Mucosa of gallbladder (tissue), 1 donor: ENCODE measurements around the gene RAB38. TPM values are rescaled to one million over a fixed set of nuclear protein-coding genes. Genes with fewer than 3 reads are reported as not detected.

ENCODE experiments used
- DNase-seq: peaks from one replicate; pipeline ENCODE4 v3.0.0-alpha.2; 2020; ENCODE audit warnings: low spot score
- total RNA-seq: library from RNA; stranded (reverse); gene quantifications from one replicate; pipeline ENCODE4 v1.2.1, GENCODE V29; 2021
- donor health status: DM: no; HTN: no; CAD: no.

Gene RAB38
- total RNA-seq, 1 donor from 2014 or later, result 5.9 TPM

DNA sequence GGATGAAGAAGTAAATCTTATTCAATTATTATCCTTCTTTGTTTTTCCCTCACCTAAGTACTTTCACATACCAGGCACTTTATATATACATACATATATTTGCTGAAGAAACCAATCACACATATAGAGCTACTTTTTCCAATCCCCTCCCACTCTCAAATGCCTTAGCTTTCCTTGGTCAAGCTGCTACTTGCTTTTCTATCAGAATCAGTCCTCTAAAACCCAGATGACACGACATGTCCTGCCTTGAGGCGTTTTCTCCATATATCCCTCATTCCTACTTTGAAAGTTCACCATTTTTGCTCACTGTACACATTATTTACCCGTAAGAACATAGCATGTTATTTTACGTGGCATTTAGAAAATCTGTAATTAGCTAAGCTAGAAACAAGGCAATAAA lies 5.4 kb downstream of the RAB38 start:
- DNase-seq, result no peak

DNA sequence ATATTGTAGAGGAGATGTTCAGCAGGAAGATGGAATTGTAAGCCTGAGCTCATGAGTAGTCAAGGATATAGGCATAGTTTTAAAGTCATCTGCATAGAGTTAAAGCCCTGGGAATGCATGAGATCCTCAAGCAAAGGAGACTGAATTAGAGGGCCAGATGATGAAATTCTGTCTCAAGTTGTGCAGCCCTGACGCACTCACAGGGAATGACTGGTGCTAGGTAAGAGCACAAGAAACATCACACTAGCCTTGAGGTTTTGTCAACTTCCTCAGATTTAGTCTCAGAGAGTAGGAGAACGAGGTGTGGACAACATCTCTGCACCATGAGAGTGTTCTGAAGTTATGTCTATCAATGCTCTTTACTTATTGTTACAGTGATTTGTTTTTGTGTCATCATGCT lies 5.8 kb downstream of the RAB38 start:
- DNase-seq, result no peak

DNA sequence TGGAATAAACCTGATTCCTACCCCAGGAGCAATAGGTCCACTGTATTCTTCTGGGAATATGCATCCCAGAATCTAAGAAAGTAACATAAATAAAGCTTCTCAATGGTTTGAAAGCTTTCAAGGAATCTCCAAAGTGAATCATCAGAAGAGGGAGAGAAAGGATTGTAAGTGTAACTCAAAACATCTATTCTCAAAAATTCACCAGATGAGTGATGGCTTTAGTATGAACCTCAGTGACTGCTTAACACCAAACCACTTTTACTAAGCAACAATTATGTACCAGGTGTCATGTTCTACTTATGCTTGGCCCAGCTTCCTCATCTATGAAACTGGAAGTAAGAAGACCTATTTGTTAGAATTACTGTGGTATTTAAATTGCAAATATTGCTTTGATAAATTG lies 7.4 kb downstream of the RAB38 start:
- DNase-seq, result no peak

DNA sequence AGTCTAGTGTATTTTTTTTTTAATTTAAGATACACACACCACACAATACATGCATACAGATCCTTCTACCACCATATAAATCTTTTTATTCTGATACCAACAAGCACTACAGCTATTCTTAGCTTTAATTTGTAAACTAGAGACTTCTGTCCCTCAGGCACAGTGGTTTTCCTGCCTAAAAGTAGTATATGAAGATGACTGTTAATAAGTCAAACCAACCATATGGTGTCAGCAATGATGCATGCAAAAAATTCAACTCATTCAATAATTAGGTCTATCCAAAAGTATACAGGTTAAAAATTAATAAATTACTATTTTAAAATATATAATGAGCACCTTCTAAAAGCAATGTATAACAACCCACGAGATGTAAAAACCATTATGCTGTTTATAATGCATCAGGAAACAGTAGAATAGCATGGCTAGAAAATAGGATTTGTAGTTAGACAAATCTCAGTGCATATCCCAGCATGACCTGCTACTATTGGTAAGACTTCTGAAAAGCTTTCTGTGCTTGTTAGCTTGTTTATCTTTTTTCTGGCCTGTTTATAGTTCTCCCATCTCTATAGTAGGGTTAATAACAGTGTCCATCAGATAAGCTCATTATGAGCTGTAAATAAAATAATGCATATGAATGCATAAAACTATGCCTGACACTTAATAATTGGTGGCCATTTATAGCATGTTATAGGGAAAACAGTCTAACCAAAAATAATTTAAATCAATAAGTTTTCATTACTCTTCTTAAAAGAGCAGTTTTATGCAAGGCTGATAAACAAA lies 10.2 kb downstream of the RAB38 start:
- no peak for DNase-seq

DNA sequence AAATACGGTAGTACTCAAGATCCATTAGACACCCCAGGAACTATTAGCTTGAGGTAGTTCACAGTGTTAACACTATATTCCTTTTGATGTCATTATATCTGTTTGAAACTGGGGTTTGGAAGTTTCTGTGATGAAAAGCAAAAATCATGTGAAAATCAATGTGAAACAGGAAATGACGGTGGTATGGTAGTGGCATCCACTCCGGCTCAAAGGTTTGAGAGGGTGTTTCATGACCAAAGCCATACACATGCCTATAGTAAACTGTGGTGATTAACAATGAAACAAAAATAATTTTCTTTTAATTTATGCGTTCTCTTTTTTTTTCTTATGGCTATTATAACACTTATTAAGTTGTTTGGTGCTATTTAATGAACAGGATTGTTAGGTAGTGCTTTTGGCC lies 10.9 kb downstream of the RAB38 start:
- DNase-seq, result no peak

DNA sequence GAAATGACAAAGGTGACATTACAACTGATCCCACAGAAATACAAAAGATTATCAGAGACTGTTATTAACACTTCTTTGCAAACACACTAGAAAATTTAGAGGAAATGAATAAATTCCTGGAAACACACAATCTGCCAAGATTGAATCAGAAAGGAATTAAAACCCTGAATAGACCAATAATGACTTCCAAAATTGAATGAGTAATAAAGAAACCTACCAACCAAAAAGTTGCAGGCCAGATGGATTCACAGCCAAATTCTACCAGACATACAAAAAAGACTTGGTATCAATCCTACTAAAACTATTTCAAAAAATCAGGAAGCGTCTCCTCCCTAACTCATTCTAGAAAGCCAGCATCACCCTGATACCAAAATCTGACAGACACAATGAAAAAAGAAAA lies 17.2 kb downstream of the RAB38 start:
- DNase-seq, result no peak

DNA sequence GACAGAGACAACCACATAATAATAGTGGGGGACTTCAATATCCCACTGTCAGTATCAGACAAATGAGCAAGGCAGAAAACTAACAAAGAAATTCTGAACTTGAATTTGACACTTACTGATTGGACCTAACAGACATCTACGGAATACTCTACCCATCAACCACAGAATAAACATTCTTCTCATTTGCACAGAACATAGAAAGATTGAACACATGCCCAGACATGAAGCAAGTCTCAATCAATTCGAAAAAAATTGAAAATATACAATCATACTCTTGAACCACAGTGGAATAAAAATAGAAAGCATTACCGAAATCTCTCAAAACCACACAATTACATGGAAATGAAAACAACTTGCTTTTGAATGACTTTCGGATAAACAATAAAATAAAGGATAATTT lies 17.9 kb downstream of the RAB38 start:
- DNase-seq, result no peak

DNA sequence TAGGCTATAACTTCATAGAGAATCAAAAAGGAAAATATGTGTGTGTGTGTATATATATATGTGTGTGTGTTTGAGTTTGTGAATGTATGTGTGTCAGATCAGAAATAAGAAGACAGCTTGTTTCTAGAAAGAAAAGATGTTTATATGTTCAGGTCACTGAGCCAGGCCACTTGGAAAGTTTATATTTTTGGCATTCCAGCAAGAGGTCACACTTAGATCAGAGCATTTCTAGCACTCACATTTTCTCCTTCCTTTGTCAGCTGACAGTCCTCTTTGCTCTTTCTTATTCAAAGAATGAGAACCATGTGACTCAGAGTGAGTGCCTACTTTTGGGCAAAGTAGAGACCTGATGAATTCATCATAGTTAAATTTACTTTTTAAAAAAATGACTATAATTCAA lies 22.9 kb downstream of the RAB38 start:
- no peak for DNase-seq

DNA sequence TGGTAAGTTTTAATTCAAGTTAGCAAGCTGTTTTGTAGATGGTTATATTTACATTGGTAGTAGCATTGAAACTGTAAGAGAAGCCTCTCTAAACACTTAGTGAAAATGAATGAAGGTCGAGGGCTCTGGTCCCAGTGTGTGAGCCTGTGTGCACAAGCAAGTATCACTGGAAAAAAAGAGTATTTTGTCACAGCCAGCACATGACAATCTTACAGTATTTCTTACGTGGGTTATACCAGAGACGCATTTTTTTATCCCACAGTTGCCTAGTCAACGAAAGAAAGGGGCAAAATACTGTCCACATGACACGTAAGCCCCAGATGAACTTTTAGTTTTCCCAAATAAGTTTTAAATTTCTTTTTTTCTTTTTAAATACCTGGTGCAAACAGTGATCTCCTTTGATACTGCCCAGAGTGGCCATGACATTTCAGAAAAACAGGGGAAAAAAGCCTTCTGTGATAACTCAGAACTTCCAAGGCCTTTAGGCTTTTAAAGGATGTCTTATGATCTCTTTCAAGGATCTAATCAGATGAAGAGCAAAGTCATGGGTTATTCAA lies 23.5 kb downstream of the RAB38 start:
- DNase-seq, result no peak

DNA sequence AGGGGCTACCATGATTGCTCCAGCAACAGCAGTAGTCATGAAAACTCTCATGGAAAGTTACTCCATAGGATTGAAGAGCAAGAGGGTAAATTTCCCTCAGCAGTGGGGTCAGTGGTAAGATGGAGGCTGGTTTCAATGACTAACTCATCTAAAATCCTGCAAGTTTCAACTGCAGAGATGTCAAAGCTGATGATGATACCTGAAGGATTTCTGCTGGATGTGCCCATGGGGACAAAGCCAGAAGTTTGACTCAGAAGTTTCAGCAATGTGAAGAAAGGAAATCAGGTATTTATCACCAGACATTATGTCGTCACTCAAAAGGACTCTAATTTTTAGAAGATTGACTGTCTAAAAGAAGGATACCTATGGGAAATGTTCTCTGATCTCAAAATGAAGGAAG lies 29.1 kb downstream of the RAB38 start:
- DNase-seq, result no peak

DNA sequence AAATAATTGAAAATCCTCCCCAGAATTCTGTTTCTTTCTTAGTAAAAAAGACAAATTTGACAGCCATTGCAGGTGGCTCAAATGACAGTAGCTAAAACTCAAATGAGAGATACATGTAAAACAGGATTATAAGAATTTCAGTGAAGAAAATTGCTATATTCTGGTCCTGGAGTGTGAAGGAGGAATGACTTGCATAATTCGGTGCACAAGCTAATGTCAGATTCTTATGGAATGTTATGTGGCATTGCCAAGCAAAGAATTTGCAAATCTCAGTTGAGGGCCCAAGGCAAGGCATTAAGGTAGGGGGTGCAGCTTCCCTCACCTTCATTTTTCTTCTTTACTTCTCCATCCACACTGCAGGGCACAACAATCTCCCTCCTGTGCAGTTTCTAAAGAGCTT lies 35.4 kb downstream of the RAB38 start:
- DNase-seq, result no peak

DNA sequence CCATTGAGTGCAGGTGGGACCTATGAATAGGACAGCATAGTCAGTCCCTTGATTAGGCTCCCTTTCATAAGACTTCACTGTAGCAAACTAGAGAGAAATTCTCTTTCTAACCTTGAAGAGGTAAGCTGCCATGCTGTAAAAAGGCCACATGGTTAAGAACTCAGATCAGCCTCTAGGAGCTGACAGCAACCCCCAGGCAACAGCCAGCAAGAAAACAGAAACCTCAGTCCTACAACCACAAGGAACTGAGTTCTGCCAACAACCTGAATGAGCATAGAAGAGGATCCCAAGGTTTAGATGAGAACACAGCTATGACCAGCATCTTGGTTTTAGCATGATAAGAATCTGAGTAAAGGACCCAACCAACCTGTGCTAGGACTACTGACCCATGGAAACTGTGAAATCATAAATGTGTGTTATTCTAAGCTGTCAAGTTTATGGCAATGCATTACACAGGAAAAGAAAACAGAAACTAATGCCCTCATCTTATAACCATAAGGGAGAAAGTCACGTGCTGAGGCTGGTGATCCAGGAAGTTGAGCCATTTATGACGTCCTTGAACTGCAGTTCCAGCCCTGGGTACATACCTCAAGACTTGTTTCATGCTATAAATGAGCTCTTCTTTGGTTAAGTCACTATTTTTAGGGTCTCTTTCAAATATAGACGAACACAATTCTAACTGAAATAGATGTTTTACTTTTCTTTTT lies 43.3 kb downstream of the RAB38 start:
- DNase-seq, result no peak

DNA sequence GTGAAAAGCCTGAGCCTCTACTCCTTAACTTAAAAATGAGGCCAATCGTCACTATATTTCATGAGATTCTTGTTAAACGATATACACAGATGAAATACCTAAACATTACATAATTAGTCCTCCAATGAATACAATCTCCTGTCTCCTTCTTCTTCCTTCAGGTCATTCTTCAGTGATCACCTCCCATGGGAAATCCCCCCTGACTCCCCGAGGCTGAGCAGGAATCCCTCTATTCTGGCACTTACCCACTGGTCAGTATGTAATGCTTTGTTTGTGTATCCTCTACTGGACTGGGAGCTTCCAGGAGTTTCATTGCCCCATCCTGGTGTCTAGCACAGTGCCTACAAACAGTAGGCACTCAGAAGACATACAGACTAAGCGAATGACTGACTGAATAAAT lies 52.3 kb downstream of the RAB38 start:
- no peak for DNase-seq

DNA sequence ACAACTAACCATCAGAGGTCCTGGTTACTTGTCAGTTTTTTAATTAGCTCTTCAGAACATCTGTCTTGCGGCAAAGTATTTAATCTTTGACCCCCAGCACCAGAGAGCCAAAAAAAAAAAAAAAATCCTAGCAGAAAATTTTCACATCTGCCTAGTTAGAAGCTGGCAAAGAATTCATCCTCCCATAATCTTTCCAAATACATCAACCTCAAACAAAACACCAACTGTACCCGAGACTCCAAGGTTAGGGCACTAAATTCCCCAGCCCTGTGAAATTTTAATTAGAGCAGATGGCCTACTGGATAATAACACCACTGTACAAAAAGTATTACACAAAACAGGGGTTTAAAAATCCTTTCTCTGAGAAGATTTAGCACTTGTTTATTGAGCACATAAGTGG lies 55.7 kb downstream of the RAB38 start:
- no peak for DNase-seq

DNA sequence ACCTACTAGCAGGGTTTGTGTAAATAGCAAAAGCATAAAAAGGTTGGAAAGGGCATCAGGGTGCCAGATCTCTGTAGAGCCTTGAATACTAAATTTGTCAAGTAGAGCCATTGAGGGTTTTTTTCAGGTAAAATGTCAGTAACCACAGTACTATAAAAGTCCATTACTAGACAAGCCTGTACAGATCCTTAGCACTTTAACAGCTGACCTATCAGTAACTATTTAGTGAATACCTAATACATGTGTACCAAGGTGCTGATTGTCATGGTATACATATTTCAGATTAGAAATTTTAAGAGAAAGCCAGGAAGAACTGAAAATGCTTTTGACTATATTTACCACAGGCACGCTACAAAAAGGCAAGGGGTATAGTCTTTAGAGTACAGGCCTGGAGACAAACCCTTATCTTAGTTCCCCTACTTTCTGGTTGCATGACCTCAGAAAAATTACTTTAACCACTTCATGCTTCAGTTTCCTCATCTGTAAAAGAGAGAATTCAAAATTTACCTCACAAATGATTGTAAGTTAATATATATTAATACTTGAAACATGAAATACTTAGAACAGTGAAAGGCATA lies 57.9 kb downstream of the RAB38 start:
- no peak for DNase-seq

DNA sequence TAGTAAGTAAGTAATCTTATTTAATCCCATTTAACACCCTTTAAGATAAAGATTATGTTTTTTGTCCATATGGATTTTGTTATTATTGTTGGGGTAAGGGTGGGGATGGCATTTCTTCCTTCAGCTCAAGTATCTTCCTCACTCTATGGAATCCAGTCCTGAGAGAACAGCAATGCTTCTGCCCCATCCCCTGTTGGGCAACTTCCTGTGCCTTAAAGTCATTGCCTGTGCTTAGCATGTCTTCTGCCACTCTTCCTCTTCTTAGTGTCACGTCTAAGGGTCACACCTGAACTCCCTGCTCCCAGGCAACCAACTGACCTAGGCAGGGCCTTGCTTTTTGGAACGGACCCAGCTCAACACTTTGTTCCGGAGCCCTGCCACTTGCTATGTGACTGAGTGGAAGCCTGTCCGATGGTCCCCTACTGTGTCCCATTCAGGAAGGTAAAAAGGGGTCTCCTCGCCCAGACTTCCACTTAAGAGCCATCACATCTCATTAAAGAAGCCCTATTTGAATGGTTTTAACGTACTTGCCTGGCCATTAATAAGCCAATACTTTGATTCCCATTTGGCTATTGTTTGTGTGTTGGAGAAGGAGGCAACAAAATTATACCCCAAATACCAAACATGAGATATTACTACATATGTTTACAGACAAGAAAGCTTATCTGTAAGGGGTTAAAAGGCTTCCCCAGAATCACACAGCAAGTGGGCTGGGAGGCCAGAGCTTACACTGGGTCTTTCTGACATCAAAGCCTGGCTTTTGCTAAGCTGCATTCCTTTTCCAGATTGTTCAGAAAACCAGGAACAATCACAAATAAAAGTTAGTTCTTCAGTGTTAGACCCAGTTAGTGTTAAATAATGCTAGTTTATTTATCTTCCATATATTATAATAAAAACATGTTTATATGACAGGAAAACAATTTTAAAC lies 59.2 kb downstream of the RAB38 start:
- no peak for DNase-seq

DNA sequence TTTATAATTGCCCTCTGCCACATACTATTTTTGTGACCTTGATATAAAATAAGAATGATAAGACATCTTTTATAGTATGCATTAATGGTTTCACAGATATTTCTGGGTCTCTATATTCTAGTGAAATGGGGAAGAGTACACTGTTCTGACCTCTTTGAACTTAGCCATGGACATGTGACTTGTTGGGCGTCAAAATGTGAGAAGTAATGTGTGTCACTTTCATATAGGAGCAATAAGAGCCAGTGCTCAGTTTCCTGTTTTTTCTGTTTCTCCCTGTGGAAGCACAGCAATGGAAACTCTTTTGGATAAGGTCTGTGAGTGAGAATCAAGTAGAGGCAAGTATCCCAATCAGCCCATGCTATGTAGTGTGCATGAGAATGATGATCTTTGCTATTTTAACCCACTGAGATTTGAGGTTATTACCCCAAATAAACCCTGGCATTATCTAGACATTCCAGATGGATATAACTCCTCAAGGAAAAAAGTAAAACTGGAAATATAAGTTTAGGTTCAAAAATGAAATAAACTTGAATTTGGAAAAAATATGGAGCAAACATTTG lies 60.7 kb downstream of the RAB38 start:
- DNase-seq, result no peak

DNA sequence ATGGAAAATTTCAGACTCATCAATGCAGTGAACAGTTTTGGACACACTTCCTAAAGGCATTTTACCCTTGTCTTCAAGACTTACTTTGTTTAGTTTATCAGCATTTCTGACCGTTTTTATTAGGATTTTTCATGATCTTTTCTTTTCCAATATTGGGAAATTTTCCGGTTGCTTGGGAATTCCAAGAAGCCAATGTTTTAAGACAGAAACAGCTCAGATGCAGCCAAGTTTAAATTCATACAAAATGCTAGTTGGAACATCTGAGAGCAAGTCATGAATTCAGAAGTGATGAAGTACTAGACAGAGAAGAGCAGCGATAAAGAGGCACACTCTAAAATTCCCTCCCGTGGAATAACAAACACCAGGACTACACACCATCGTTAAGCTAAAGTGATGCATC lies 68.6 kb downstream of the RAB38 start:
- DNase-seq, result no peak

DNA sequence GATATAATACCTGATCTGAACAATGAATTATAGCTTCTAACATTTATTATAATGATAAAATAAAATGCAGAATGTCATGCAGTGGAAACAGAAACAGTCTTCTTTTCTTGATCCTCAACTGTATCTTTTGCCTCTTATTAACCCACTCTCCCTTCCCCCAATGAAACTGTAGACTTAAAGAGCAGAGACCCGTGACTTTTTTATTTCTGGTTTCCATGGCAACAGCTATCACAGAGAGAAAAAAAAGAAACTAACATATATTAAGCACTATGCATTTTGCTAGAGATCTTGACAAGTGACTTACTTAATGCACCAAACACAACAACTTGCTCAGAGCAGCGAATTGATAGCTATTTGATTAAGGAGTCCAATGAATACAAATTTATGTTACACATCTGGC lies 69.3 kb downstream of the RAB38 start:
- DNase-seq, result no peak

DNA sequence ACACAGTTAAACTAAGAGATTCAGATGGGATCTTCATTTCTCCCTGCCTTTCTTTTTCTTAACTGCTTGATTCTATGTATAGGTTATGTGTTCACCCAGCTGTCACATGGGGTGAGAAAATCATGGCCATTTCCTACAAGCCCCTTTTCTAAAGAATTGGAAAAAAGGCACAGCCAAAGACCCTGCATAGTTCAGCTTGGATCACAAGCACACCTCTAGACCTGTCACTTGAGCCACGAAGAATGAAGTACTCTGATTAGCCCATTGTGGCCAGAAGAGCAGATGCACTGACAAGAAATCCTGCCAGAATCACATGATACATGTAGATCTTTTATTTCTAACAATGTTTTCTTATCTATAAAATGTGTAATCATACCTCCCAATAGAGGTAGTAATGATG lies 69.7 kb downstream of the RAB38 start:
- DNase-seq, result no peak

DNA sequence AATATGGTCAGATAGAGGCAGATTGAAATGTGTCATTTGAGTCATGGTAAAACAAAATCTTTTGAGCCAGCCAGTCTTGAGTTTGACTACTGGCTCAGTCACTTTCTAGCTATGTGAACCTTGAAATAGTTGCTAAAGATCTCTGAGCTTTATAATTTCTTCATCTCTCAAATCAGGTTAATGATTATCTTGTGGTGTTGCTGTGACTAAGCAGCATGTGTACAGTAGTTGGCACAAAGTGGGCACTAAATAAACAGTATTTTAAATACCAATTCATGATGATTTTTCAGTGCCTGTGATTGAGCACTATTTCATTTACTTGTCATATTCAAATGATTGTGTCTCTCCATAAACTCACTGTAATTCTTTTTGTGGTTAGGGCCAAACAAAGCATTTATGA lies 70.8 kb downstream of the RAB38 start:
- no peak for DNase-seq
